ENCODE results near the gene SMG6.

The SMG6 gene

GRCh38 chr17:2060385-2060658 lies 243.3 kb downstream of the SMG6 start:
- H3K4me2 ChIP-seq (ENCODE audit: low read depth, low read length, poor library complexity, severe bottlenecking): no peak overlapping the region
- no peak overlapping the region for H3K9ac ChIP-seq (ENCODE audit: low read length)
- TF ChIP-seq CTCF (IDR thresholded peaks at IDR 0.05; ENCODE audit: insufficient read depth, low read length, poor library complexity, severe bottlenecking) (no peak), EZH2phosphoT487 (conservative IDR thresholded peaks at IDR 0.05; ENCODE audit: low read length) (no peak)
- no peaks in the 10 kb centered on the region for H3K79me2 ChIP-seq (ENCODE audit: insufficient read depth, low read length)
- H3K4me3 ChIP-seq (ENCODE audit: insufficient read depth, low read length, poor library complexity, severe bottlenecking): no peak overlapping the region
- no peaks in the 10 kb centered on the region for H4K20me1 ChIP-seq (ENCODE audit: low read depth, low read length)
- H3K27me3 ChIP-seq (ENCODE audit: low read length): no peaks in the 10 kb centered on the region
- H3F3A ChIP-seq (ENCODE audit: insufficient read depth): no peaks in the 10 kb centered on the region
- H3K27ac ChIP-seq (ENCODE audit: low read depth, low read length): no peak overlapping the region
- no peaks in the 10 kb centered on the region for H3K36me3 ChIP-seq (ENCODE audit: low read length)
- H3K9me3 ChIP-seq (ENCODE audit: insufficient read depth, low read length): no peaks in the 10 kb centered on the region
- no peak overlapping the region for H2AFZ ChIP-seq (ENCODE audit: low read depth, low read length, severe bottlenecking)
- H3K9me2 ChIP-seq (replicated peaks; ENCODE audit: insufficient read depth, low read length): no peaks in the 10 kb centered on the region

DNA sequence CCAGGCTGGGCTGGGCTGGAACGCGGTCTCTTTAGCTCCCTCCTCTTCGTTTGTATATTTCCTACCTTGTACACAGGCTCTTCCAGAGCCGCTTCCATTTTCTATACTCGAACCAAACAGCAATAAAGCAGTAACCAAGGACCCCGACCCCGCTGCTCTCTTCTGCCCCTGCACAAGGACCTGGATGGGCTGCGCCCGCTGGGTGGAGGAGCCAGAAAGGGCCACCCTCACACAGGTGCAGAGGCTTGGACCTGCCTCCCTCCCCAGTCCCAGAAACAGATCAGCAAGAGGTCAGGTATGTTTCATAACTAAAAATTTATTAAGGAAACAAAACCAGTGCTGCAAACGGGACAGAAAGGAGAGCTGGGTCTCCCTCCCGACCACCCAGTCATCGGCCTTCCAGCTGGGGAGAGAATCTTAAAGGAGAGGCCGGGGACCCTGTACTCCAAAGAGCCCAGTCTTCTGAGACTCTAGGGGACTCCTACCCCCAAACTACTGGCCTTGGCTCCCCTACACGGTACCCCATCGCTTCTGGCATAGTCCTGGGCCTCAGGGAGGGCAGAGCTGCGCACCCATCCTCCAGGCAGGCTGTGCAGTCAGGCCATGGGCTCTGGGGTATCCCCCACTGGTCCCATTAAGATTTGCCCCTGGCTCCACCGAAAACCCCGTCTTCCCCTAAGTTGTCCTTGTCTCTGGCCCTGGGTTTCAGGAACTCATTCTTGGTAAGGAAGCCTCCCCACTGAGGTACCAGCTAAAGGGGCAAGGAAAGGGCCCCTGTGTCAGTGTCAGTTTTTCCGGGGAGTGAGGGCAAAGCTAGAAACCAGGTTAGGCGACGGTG lies 243.8 kb downstream of the SMG6 start:
- Histone ChIP-seq H3K36me3 (ENCODE audit: low read length) (no peaks in the 10 kb centered on the region), H3K9me3 (ENCODE audit: insufficient read depth, low read length) (no peaks in the 10 kb centered on the region), H3K4me2 (ENCODE audit: low read depth, low read length, poor library complexity, severe bottlenecking) (no peak overlapping the region), H3F3A (ENCODE audit: insufficient read depth) (no peaks in the 10 kb centered on the region), H3K27ac (ENCODE audit: low read depth, low read length) (no peak overlapping the region), H3K79me2 (ENCODE audit: insufficient read depth, low read length) (no peaks in the 10 kb centered on the region), H2AFZ (ENCODE audit: low read depth, low read length, severe bottlenecking) (no peak overlapping the region), H4K20me1 (ENCODE audit: low read depth, low read length) (no peaks in the 10 kb centered on the region), H3K4me3 (ENCODE audit: insufficient read depth, low read length, poor library complexity, severe bottlenecking) (no peak overlapping the region), H3K9me2 (replicated peaks; ENCODE audit: insufficient read depth, low read length) (no peaks in the 10 kb centered on the region), H3K9ac (ENCODE audit: low read length) (no peak overlapping the region), H3K27me3 (ENCODE audit: low read length) (no peaks in the 10 kb centered on the region)
- TF ChIP-seq EZH2phosphoT487 (conservative IDR thresholded peaks at IDR 0.05; ENCODE audit: low read length) (no peak), CTCF (IDR thresholded peaks at IDR 0.05; ENCODE audit: insufficient read depth, low read length, poor library complexity, severe bottlenecking) (no peak)

DNA sequence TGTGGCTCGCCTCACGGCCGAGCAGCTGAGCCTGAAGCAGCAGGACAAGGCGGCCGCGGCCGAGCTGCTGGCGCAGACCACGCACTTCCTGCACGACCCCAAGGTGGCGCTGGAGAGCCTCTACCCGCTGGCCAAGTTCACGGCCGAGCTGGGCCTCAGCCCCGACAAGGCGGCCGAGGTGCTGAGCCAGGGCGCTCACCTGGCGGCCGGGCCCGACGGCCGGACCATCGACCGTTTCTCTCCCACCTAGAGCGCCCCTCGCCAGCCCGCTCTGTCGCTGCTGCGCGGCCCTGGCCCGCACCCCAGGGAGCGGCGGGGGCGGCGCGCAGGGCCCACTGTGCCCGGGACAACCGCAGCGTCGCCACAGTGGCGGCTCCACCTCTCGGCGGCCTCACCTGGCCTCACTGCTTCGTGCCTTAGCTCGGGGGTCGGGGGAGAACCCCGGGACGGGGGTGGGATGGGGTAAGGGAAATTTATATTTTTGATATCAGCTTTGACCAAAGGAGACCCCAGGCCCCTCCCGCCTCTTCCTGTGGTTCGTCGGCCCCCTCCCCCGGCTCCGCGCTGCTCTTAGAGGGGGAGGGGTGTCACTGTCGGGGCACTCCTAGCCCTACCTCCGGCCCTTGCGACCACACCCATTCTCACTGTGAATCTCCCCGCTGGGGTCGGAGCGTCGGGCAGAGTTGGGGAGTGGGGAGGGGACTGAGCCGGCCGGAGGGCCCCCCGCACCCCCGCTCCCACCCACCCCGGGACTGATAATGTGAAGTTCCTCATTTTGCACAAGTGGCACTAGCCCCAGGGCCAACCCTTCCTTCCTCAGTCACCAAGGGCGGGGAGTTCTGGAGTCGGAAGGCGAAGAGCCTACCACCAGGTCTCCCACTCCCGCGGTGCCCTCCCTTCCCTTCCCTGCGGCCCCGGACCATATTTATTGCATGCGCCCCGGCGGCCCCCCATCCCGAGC lies 244.7 kb downstream of the SMG6 start:
- no peak overlapping the region for H3K9ac ChIP-seq (ENCODE audit: low read length)
- no peak overlapping the region for H3K27ac ChIP-seq (ENCODE audit: low read depth, low read length)
- peak overlapping the region; percentile 8 for H3K4me2 ChIP-seq (ENCODE audit: low read depth, low read length, poor library complexity, severe bottlenecking)
- no peak overlapping the region for H3K4me3 ChIP-seq (ENCODE audit: insufficient read depth, low read length, poor library complexity, severe bottlenecking)
- no peaks in the 10 kb centered on the region for H3K27me3 ChIP-seq (ENCODE audit: low read length)
- no peak overlapping the region for H2AFZ ChIP-seq (ENCODE audit: low read depth, low read length, severe bottlenecking)
- no peak for TF ChIP-seq EZH2phosphoT487 (conservative IDR thresholded peaks at IDR 0.05; ENCODE audit: low read length)
- peak; percentile 46 for TF ChIP-seq CTCF (IDR thresholded peaks at IDR 0.05; ENCODE audit: insufficient read depth, low read length, poor library complexity, severe bottlenecking)
- H3K9me2 ChIP-seq (replicated peaks; ENCODE audit: insufficient read depth, low read length): no peaks in the 10 kb centered on the region
- H4K20me1 ChIP-seq (ENCODE audit: low read depth, low read length): no peaks in the 10 kb centered on the region
- no peaks in the 10 kb centered on the region for H3K79me2 ChIP-seq (ENCODE audit: insufficient read depth, low read length)
- H3K36me3 ChIP-seq (ENCODE audit: low read length): no peaks in the 10 kb centered on the region
- H3F3A ChIP-seq (ENCODE audit: insufficient read depth): no peaks in the 10 kb centered on the region
- H3K9me3 ChIP-seq (ENCODE audit: insufficient read depth, low read length): no peaks in the 10 kb centered on the region
